HG03558 (cell line): ENCODE measurements around the gene GTF2F2.
"Not testable (repeated sequence)": the region's sequence is repeated elsewhere in the genome, so short reads cannot be mapped to it uniquely, and the experiment has no call there.

Experiments used
- ATAC-seq: cut with Tn5 transposase; IDR thresholded peaks from one replicate; pipeline ENCODE4 v1.9.1; 2021; ENCODE audit warnings: moderate number of reproducible peaks; ENCODE audit not compliant: unreplicated experiment; ENCODE audit errors: extremely low read depth

The GTF2F2 gene

GRCh38 chr13:45178349-45179162 lies 58.2 kb downstream of the GTF2F2 start:
- no peak for ATAC-seq

- ATAC-seq: no peak
These were observed 59.1 kb downstream of the GTF2F2 start for GRCh38 chr13:45179428-45179827.

- ATAC-seq: no peak
These were observed 60.0 kb downstream of the GTF2F2 start for GRCh38 chr13:45180303-45180702.

- ATAC-seq: no peak
These were observed 60.6 kb downstream of the GTF2F2 start for GRCh38 chr13:45180713-45181601.

GRCh38 chr13:45184693-45185092 lies 64.4 kb downstream of the GTF2F2 start:
- no peak for ATAC-seq

GRCh38 chr13:45185286-45185685 lies 65.0 kb downstream of the GTF2F2 start:
- no peak for ATAC-seq

GRCh38 chr13:45189077-45189476 lies 68.8 kb downstream of the GTF2F2 start:
- ATAC-seq: not testable (repeated sequence)

GRCh38 chr13:45189511-45189910 lies 69.2 kb downstream of the GTF2F2 start:
- ATAC-seq: not testable (repeated sequence)

- no peak for ATAC-seq
These were observed 71.6 kb downstream of the GTF2F2 start for GRCh38 chr13:45191874-45192273.

- no peak for ATAC-seq
These were observed 74.0 kb downstream of the GTF2F2 start for GRCh38 chr13:45194081-45194939.

- ATAC-seq: no peak
These were observed 75.1 kb downstream of the GTF2F2 start for GRCh38 chr13:45195421-45195820.

GRCh38 chr13:45196096-45196495 lies 75.8 kb downstream of the GTF2F2 start:
- no peak for ATAC-seq

- ATAC-seq: no peak
These were observed 76.3 kb downstream of the GTF2F2 start for GRCh38 chr13:45196622-45197021.

GRCh38 chr13:45198041-45198440 lies 77.7 kb downstream of the GTF2F2 start:
- no peak for ATAC-seq

- no peak for ATAC-seq
These were observed 78.6 kb downstream of the GTF2F2 start for GRCh38 chr13:45198924-45199323.

GRCh38 chr13:45199711-45200110 lies 79.4 kb downstream of the GTF2F2 start:
- ATAC-seq: no peak

- ATAC-seq: no peak
These were observed 80.5 kb downstream of the GTF2F2 start, which contains the start of gene KCTD4 for GRCh38 chr13:45200701-45201232. Gene KCTD4, minus strand, starts transcription at chr13:45201045. Its CDS starts 6,478 bp downstream, at chr13:45194567.

- no peak for ATAC-seq
These were observed 84.8 kb downstream of the GTF2F2 start for GRCh38 chr13:45205124-45205523.

GRCh38 chr13:45206340-45206739 lies 86.0 kb downstream of the GTF2F2 start:
- ATAC-seq: no peak

- ATAC-seq: no peak
These were observed 87.0 kb downstream of the GTF2F2 start for GRCh38 chr13:45207319-45207718.
